Gastrocnemius medialis (tissue), 4 donors: Measurements from ENCODE around the gene ZNF467.

Experiments used
- CTCF ChIP-seq, 5 experiments: fragments of 450-650 bp in 3 of 5; fragments of 200-600 bp in 2 of 5; sonication (generic) in 2 of 5; IDR thresholded peaks in 4 of 5; conservative IDR thresholded peaks in 1 of 5; 1 replicate in 4 of 5; 2 replicates in 1 of 5; pipeline ENCODE4 v1.5.1; 2016 to 2019; ENCODE audit warnings: antibody characterized with exemption in 5 of 5, mild to moderate bottlenecking in 3 of 5, moderate library complexity in 3 of 5
- POLR2A ChIP-seq, 2 donors: fragments of 450-650 bp; IDR thresholded peaks; one replicate each; pipeline ENCODE4 v1.6.1; 2017; ENCODE audit warnings: antibody characterized with exemption in 2 of 2, mild to moderate bottlenecking in 2 of 2, moderate library complexity in 2 of 2

DNA sequence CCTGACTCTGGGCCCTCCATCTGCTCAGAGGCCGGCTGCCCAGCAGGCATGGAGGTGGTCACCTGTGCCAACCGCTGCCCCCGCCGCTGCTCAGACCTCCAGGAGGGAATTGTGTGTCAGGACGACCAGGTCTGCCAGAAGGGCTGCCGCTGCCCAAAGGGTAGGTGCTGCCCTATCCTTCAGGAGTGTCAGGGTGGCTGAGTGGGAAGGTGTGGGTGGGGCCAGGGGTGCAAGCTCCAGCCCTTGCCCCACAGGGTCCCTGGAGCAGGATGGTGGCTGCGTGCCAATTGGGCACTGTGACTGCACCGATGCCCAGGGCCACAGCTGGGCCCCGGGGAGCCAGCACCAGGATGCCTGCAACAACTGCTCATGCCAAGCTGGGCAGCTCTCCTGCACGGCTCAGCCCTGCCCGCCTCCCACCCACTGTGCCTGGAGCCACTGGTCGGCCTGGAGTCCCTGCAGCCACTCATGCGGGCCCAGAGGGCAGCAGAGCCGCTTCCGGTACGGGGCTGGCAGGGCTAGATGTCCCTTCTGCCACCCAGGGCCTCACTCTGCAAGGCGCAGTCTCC, 47.3 kb upstream of the ZNF467 start:
- TF ChIP-seq CTCF (IDR thresholded peaks at IDR 0.05 in 4 of 5, conservative IDR thresholded peaks at IDR 0.05 in 1 of 5) = no peak
- no peak for TF ChIP-seq POLR2A (IDR thresholded peaks at IDR 0.05)
